Ishikawa (cell line): ENCODE results near the gene SNRK.

Experiments
- CEBPB ChIP-seq: IDR thresholded peaks from 2 replicates; pipeline ENCODE4 v1.6.1; 2012
- CREB1 ChIP-seq: IDR thresholded peaks from 2 replicates; pipeline ENCODE4 v1.6.1; 2012; ENCODE audit warnings: low read depth
- EGR1 ChIP-seq: IDR thresholded peaks from 2 replicates; pipeline ENCODE4 v1.6.1; 2012
- EP300 ChIP-seq: IDR thresholded peaks from 2 replicates; pipeline ENCODE4 v1.6.1; 2012; ENCODE audit warnings: borderline replicate concordance
- FOXM1 ChIP-seq: IDR thresholded peaks from 2 replicates; pipeline ENCODE4 v1.6.1; 2012; ENCODE audit warnings: low read depth, borderline replicate concordance
- MAX ChIP-seq: IDR thresholded peaks from 2 replicates; pipeline ENCODE4 v1.6.1; 2012
- NFIC ChIP-seq: IDR thresholded peaks from 2 replicates; pipeline ENCODE4 v1.6.1; 2012
- RAD21 ChIP-seq: IDR thresholded peaks from 2 replicates; pipeline ENCODE4 v1.6.1; 2012; ENCODE audit warnings: low read depth
- REST ChIP-seq: IDR thresholded peaks from 2 replicates; pipeline ENCODE4 v1.6.1; 2012; ENCODE audit warnings: low read depth, mild to moderate bottlenecking
- TAF1 ChIP-seq: IDR thresholded peaks from 2 replicates; pipeline ENCODE4 v1.6.1; 2012; ENCODE audit warnings: low read depth, mild to moderate bottlenecking
- TCF12 ChIP-seq: IDR thresholded peaks from 2 replicates; pipeline ENCODE4 v1.6.1; 2012; ENCODE audit warnings: low read depth
- TEAD4 ChIP-seq: IDR thresholded peaks from 2 replicates; pipeline ENCODE4 v1.6.1; 2012
- USF1 ChIP-seq: IDR thresholded peaks from 2 replicates; pipeline ENCODE4 v1.6.1; 2012
- YY1 ChIP-seq: IDR thresholded peaks from 2 replicates; pipeline ENCODE4 v1.6.1; 2012; ENCODE audit warnings: low read depth
- ZBTB7A ChIP-seq: IDR thresholded peaks from 2 replicates; pipeline ENCODE4 v1.6.1; 2012; ENCODE audit warnings: low read depth

SNRK gene

DNA sequence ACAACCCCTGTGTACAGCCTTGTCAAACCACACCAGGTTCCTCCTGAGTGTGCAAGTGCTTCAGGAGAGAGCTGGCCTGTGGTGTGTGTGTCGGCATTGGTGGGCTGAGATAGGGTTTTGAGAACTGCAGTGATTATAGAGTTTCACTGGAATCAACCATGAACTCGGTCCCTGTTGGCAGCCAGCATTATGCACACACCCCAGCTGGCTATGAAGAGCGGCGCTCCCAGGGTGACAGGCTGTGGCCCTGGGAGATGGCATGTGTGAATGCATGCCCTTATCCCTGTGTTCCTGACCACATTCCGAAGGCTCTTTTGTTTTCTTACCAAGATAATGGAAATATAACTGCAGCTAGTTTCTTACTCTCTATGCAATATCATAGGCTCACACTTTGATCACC lies 101.8 kb downstream of the SNRK start:
- no peak for TF ChIP-seq YY1
- TF ChIP-seq TCF12 = no peak
- no peak for TF ChIP-seq USF1
- no peak for TF ChIP-seq MAX

DNA sequence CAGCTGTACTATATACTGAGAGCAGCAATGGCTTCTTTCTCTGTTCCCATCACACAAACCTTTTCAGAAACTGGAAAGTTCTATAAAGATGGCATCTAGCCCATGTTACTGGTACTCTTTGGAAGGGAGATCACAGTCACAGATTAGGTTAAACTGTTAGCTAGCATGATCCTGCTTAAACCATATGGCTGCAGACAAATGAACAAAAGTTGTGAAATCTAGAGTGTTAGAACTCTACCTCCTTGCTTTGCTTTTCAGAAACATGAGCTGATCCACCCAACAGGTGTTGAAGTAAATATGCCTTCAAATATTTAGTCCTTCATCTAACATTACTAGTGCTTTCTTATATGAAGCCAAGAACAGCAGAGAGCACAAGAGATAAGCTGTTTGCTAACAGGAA lies 102.6 kb downstream of the SNRK start:
- TF ChIP-seq CREB1 = no peak
- no peak for TF ChIP-seq EGR1

- no peak for TF ChIP-seq USF1
- no peak for TF ChIP-seq YY1
Observed at GRCh38 chr3:43389388-43390254, 103.3 kb downstream of the SNRK start.

GRCh38 chr3:43390255-43390588 lies 103.9 kb downstream of the SNRK start:
- no peak for TF ChIP-seq TEAD4
- no peak for TF ChIP-seq REST
- no peak for TF ChIP-seq FOXM1

DNA sequence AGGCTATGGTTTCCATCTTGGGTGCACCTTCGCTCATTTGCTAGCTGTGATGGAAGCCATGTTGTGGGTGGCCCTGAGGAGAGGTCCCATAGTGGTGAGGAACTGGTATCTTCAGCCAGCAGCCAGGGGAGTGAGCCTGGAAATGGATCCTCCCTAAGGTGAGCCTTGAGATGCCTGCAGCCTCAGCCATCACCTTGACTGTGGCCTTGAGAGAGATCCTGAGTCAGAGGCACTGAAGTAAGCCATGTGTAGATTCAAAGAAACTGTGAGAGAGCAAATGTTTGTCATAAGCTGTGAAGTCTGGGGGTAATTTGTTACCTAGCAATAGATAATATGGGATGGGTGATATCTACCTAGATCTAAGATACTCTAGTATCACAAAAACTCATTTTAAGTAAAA lies 105.3 kb downstream of the SNRK start:
- TF ChIP-seq NFIC = no peak
- no peak for TF ChIP-seq CEBPB
- TF ChIP-seq TEAD4 = no peak
- TF ChIP-seq YY1 = no peak
- TF ChIP-seq FOXM1 = no peak
- TF ChIP-seq CREB1 = no peak
- no peak for TF ChIP-seq TCF12
- TF ChIP-seq ZBTB7A = no peak
- TF ChIP-seq EP300 = no peak

DNA sequence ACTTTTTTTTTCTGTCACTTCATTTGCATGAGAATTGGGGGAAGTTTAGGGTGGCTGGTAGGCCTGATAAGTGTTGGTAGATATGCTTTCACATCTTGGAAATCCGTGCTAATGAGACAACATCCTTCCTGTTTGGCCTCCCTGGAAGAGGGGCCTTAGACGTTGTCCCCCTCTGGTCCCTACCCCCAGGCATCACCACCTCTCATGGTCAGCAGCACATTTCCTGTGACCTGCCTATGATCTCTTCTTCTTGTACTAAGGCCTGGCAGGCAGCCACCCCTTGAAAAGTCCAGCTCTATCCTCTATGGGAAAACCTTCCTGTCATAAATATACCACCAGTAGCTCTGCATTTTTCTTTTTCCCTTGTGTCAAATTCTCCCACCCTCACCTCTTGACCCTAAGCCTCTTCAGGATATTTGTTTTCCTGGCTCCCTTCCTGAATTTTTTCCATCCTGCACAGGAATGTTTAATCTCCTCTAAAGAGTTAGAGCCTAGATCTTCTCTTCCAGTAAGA lies 107.8 kb downstream of the SNRK start:
- no peak for TF ChIP-seq ZBTB7A
- no peak for TF ChIP-seq TAF1
- TF ChIP-seq USF1 = no peak
- no peak for TF ChIP-seq CREB1
- TF ChIP-seq EGR1 = no peak
- no peak for TF ChIP-seq MAX
- no peak for TF ChIP-seq NFIC

DNA sequence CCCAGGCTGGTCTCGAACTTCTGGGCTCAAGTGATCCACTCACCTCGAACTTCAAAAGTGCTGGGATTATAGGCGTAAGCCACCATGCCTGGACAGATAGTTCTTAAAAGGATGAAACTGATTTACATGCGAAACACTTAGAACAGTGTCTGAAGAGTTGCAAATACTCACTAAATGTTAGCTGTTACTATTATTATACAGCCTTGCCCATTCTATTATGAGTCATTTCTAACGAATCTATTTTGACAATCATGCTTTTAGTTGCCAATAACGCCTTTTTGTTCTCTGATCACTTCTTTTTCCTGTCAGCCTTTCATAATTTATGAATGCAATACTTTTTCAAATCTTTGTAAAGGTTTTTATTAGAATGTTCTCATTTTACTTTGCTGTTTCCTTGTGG lies 112.7 kb downstream of the SNRK start:
- TF ChIP-seq FOXM1 = no peak
- TF ChIP-seq EP300 = no peak
- TF ChIP-seq CEBPB = no peak
- no peak for TF ChIP-seq TEAD4
- TF ChIP-seq MAX = no peak
- TF ChIP-seq CREB1 = no peak
- TF ChIP-seq EGR1 = no peak
- TF ChIP-seq YY1 = no peak
- TF ChIP-seq TAF1 = no peak
- no peak for TF ChIP-seq USF1
- no peak for TF ChIP-seq NFIC

DNA sequence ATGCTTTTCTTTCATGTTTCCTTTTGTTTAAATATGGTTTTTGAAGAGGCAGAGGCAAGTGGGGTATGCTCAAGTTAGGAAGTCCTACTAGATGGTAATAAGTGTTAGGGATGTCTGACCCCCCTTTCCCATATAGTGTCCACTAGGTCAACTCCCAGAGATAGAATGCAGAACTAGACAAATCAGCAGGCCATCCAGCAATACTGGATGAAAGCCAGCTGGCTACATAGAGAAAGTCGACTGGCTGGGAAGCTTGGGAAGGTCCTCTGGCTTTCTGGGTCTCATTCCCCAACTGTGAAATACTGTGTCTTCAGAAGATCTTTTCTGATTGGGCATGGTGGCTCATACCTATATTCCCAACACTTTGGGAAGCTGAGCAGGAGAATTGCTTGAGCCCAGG lies 113.8 kb downstream of the SNRK start:
- no peak for TF ChIP-seq TEAD4
- no peak for TF ChIP-seq CREB1
- TF ChIP-seq EGR1 = no peak
- no peak for TF ChIP-seq REST
- no peak for TF ChIP-seq RAD21
- TF ChIP-seq MAX = no peak
- TF ChIP-seq TCF12 = no peak
- no peak for TF ChIP-seq FOXM1
- TF ChIP-seq ZBTB7A = no peak
- no peak for TF ChIP-seq TAF1
- no peak for TF ChIP-seq CEBPB
- no peak for TF ChIP-seq NFIC
